ENCODE results near the gene RHOD. TPM values are rescaled to one million over a fixed set of nuclear protein-coding genes. Genes with fewer than 3 reads are reported as not detected.
A peak's percentile ranks its signal among the peaks of the same experiment; 100 is the strongest.

Gene RHOD
- total and polyA plus RNA-seq, 10 donors = 1.3 to 6.4 (median 2.7) TPM

DNA sequence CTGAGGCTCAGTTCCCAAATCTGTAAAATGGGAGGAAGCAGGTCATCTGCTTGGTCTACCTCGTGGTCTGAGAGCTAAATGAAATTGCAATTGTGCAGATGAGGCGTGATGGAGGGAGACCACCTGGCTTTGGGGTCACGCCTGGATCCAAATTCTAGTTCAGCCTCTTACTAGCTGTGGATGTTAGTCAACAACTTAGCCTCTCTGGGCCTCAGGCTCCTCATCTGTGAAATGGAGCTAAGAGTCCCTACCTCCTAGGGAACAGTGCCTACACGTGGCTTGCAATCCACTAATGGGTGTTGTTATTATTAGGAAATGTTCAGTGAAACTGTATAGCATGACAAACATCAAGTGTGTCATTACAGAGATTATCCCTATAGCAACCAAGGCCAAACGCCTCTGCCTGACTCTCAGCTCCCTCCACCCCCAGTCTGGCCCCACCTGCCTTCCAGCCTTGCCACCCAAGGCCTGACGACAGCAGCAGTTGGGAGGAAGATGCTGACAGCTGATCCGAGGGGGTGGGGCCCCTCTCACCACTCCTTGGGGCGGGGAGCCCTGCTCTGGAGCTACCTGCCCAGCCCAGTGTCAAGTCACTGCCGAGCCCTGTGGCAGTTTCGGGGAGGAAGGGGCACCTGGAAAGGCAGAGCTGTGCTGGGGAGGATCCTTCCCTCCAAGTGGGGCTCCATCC, 1.7 kb upstream of the RHOD start:
- DNase-seq = peak; percentile 80
- Histone ChIP-seq H3K27me3 (replicated peaks in 1 of 7) (peaks cover 0 to 65% (median 13%) of the 10 kb centered on the region in 7 donors), H3K27ac (no peak overlapping the region)

DNA sequence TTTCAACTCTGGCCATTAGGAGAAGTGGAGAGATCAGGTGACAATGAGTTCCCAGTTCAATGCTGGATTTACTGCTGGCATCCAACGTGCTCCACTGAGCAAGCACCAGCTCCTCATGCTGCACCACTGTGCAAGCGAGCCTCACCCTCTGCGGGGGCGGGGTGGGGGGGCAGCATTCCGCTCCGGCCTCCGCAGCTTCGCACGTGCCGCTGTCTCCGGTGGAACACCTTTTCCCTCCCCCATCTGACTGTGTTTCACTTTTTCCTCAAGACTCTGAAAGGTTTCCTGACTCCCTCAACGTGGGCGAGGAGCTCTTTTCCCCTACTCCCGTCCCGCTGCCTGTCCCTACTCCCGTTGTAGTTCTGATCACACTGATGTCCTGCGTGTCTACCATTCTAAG, 835 bp upstream of the RHOD start:
- peaks cover 0 to 62% (median 13%) of the 10 kb centered on the region in 7 donors for H3K27me3 ChIP-seq (replicated peaks in 1 of 7)
- H3K4me1 ChIP-seq = peaks cover 8 to 48% (median 32%) of the 10 kb centered on the region in 6 donors
- H3K9me3 ChIP-seq = no peaks in the 10 kb centered on the region
- H3K36me3 ChIP-seq = no peaks in the 10 kb centered on the region
- TF ChIP-seq, protein P1, sequence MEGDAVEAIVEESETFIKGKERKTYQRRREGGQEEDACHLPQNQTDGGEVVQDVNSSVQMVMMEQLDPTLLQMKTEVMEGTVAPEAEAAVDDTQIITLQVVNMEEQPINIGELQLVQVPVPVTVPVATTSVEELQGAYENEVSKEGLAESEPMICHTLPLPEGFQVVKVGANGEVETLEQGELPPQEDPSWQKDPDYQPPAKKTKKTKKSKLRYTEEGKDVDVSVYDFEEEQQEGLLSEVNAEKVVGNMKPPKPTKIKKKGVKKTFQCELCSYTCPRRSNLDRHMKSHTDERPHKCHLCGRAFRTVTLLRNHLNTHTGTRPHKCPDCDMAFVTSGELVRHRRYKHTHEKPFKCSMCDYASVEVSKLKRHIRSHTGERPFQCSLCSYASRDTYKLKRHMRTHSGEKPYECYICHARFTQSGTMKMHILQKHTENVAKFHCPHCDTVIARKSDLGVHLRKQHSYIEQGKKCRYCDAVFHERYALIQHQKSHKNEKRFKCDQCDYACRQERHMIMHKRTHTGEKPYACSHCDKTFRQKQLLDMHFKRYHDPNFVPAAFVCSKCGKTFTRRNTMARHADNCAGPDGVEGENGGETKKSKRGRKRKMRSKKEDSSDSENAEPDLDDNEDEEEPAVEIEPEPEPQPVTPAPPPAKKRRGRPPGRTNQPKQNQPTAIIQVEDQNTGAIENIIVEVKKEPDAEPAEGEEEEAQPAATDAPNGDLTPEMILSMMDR (IDR thresholded peaks at IDR 0.05 in 8 of 11, conservative IDR thresholded peaks at IDR 0.05 in 3 of 11) = no peak
- no peak for TF ChIP-seq POLR2A (IDR thresholded peaks at IDR 0.05)
- no peak for TF ChIP-seq POLR2AphosphoS5 (IDR thresholded peaks at IDR 0.05)
- no peak overlapping the region for H3K27ac ChIP-seq
- intact Hi-C loops (cut with DNase I; ENCODE audit: low total_unique reads) = no loop called here
- 35 to 48% (median 41%) methylated on average over 16 to 17 of the region's 17 CpGs for whole genome bisulfite sequencing, 5 donors
- H3K4me3 ChIP-seq = peak overlapping the region in 3 of 8 donors; percentile 44 to 70 (median 46)
- no peak for DNase-seq

More for the DNA sequence above, 1.7 kb upstream of the RHOD start:
- 53 to 73% (median 58%) methylated on average over 4 to 10 of the region's 10 CpGs for WGBS, 5 donors
- Histone ChIP-seq H3K4me1 (peaks cover 8 to 45% (median 30%) of the 10 kb centered on the region in 6 donors), H3K36me3 (no peaks in the 10 kb centered on the region), H3K9me3 (no peaks in the 10 kb centered on the region), H3K4me3 (no peak overlapping the region)
- peak in 2 of 3 donors; percentile 27 to 59 for TF ChIP-seq POLR2AphosphoS5 (IDR thresholded peaks at IDR 0.05)
- no peak for TF ChIP-seq POLR2A (IDR thresholded peaks at IDR 0.05)
- intact Hi-C loops (cut with DNase I; ENCODE audit: low total_unique reads) = no loop called here

DNA sequence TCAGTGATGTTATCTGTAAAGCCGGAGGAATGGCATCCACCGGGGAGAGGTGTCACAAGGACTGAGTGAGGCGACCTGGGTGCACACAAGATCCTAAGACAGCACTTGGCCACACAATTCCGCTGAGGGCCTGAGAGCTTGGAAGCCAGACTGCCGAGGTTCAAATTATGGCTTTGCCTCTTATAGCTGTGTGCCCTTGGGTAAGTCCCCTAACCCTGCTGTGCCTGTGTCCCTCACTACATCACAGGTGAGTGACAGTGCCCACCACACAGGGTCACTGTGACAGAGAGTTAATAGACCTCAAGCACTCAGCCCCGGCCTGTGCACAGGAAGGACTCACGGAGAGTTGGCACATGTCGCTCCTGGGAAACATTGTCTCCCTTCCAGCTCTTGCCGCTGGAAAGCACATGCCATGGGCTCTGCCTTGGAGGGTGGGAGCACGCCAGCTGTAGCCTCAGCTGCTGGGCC, 592 bp downstream of the RHOD start:
- no peak for DNase-seq
- peak overlapping the region in 1 of 8 donors; percentile 24 for H3K27ac ChIP-seq
- intact Hi-C loops (cut with DNase I; ENCODE audit: low total_unique reads) = no loop called here
- H3K9me3 ChIP-seq = no peaks in the 10 kb centered on the region
- H3K36me3 ChIP-seq = no peaks in the 10 kb centered on the region
- TF ChIP-seq POLR2A (IDR thresholded peaks at IDR 0.05) (no peak), POLR2AphosphoS5 (IDR thresholded peaks at IDR 0.05) (no peak)
- TF ChIP-seq, protein P1 (IDR thresholded peaks at IDR 0.05 in 8 of 11, conservative IDR thresholded peaks at IDR 0.05 in 3 of 11) = no peak
- WGBS, 5 donors = 71 to 86% (median 79%) methylated on average over 4 to 10 of the region's 10 CpGs
- H3K27me3 ChIP-seq (replicated peaks in 1 of 7) = peaks cover 0 to 47% (median 13%) of the 10 kb centered on the region in 7 donors
- H3K4me1 ChIP-seq = peaks cover 8 to 48% (median 32%) of the 10 kb centered on the region in 6 donors
- peak overlapping the region; percentile 22 to 70 (median 40) for H3K4me3 ChIP-seq

DNA sequence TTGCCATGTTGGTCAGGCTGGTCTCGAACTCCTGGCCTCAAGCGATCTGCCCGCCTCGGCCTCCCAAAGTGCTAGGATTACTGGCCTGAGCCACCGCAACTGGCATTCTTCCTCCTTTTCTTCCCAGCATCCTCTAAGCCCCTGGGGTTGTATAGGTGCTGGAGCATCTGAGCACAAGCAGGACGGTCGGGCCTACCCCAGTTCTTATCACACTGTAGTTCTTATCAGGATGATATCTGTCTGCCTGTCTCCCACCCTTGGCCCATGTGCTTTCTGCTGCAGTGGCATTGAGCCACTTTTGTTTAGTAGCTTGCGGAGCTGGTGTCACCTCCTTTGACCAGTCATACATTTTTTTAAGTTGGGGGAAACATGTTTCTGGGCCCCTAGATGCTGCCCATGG, 1.9 kb downstream of the RHOD start:
- Histone ChIP-seq H3K27ac (no peak overlapping the region), H3K9me3 (no peaks in the 10 kb centered on the region), H3K27me3 (replicated peaks in 1 of 7) (peaks cover 0 to 36% (median 13%) of the 10 kb centered on the region in 7 donors), H3K36me3 (no peaks in the 10 kb centered on the region), H3K4me3 (no peak overlapping the region), H3K4me1 (peaks cover 8 to 48% (median 32%) of the 10 kb centered on the region in 6 donors)
- TF ChIP-seq POLR2A (IDR thresholded peaks at IDR 0.05) = no peak
- TF ChIP-seq, protein P1 (IDR thresholded peaks at IDR 0.05 in 8 of 11, conservative IDR thresholded peaks at IDR 0.05 in 3 of 11) = no peak
- no peak for TF ChIP-seq POLR2AphosphoS5 (IDR thresholded peaks at IDR 0.05)
- 81 to 96% (median 88%) methylated on average over 8 of the region's 8 CpGs for WGBS, 5 donors
- no peak for DNase-seq
- intact Hi-C loops (cut with DNase I; ENCODE audit: low total_unique reads) = no loop called here

All from spleen (tissue), 11 donors.